ENCODE results near the gene SKIC2. TPM values are rescaled to one million over a fixed set of nuclear protein-coding genes. Genes with fewer than 3 reads are reported as not detected.
"Not testable (repeated sequence)": the region's sequence is repeated elsewhere in the genome, so short reads cannot be mapped to it uniquely, and the experiment has no call there.

Gene SKIC2
- polyA plus RNA-seq: 52.6 TPM
- long read RNA-seq, donor 1, partial matches to known transcripts: 0 of 3 reads
- long read RNA-seq, donor 1, other reads (novel, unspliced or antisense): 0 of 3 reads
- long read RNA-seq, donor 2, partial matches to known transcripts: 11 of 12 reads
- long read RNA-seq, donor 2, other reads (novel, unspliced or antisense): 0 of 12 reads
- long read RNA-seq, donor 3, partial matches to known transcripts: 9 of 9 reads
- long read RNA-seq, donor 3, other reads (novel, unspliced or antisense): 0 of 9 reads
- long read RNA-seq, donor 4, partial matches to known transcripts: 0 of 2 reads
- long read RNA-seq, donor 4, other reads (novel, unspliced or antisense): 0 of 2 reads
- long read RNA-seq, donor 5, partial matches to known transcripts: 0 of 1 reads
- long read RNA-seq, donor 5, other reads (novel, unspliced or antisense): 0 of 1 reads
- long read RNA-seq, donor 6, partial matches to known transcripts: 10 of 11 reads
- long read RNA-seq, donor 6, other reads (novel, unspliced or antisense): 0 of 11 reads
- long read RNA-seq, donor 7: 0 reads
- long read RNA-seq, donor 8, partial matches to known transcripts: 5 of 7 reads
- long read RNA-seq, donor 8, other reads (novel, unspliced or antisense): 0 of 7 reads
- long read RNA-seq, donor 9: 0 reads
- long read RNA-seq, donor 10, partial matches to known transcripts: 6 of 6 reads
- long read RNA-seq, donor 10, other reads (novel, unspliced or antisense): 0 of 6 reads
- long read RNA-seq, donor 11: 0 reads

GRCh38 chr6:31958741-31959739, at the start of gene SKIC2, which contains the start of gene NELFE:
Gene SKIC2 (plus strand): TSS chr6:31959175. CDS start chr6:31959193, 18 bp downstream.
Gene NELFE (minus strand): TSS chr6:31958971. CDS start chr6:31958446, 525 bp downstream.
- WGBS (ENCODE audit: insufficient coverage, low lambda C conversion rate): no CpG with 5 or more reads among the region's 59 CpGs
- Histone ChIP-seq H3K9me3 (ENCODE audit: control insufficient read depth, low read depth, low read length) (no peaks in the 10 kb centered on the region), H3K36me3 (ENCODE audit: control insufficient read depth, insufficient read depth, low read length) (peaks cover 67% of the 10 kb centered on the region), H3K4me3 (ENCODE audit: low read length) (peak within 1 kb of the TSS; percentile 81), H3K27ac (ENCODE audit: low read length) (peak within 1 kb of the TSS; percentile 71), H3K4me1 (ENCODE audit: control insufficient read depth, insufficient read depth, low read length) (peaks cover 8% of the 10 kb centered on the region), H3K27me3 (ENCODE audit: control insufficient read depth, insufficient read depth, low read length) (no peaks in the 10 kb centered on the region)
- DNase-seq: peak; percentile 99 to 100

DNA sequence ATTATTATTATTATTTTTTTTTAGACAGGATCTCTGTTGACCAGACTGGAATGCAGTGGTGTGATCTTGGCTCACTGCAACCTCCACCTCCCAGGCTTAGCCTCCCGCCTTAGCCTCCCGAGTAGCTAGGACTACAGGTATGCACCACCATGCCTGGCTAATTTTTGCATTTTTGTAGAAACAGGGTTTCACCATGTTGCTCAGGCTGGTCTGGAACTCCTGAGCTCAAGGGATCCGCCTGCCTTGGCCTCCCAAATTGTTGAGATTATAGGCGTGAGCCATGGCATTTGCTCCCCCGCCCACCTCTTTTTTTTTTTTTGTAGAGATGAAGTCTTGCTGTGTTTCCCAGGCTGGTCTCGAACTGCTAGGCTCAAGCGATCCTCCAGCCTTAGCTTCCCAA, 49.7 kb upstream of the SKIC2 start:
- H3K4me3 ChIP-seq (ENCODE audit: low read length); H3K4me1 ChIP-seq (ENCODE audit: control insufficient read depth, insufficient read depth, low read length); H3K27me3 ChIP-seq (ENCODE audit: control insufficient read depth, insufficient read depth, low read length); H3K27ac ChIP-seq (ENCODE audit: low read length); H3K9me3 ChIP-seq (ENCODE audit: control insufficient read depth, low read depth, low read length); H3K36me3 ChIP-seq (ENCODE audit: control insufficient read depth, insufficient read depth, low read length); DNase-seq: not testable (repeated sequence)
- no CpG with 5 or more reads among the region's 7 CpGs for WGBS (ENCODE audit: insufficient coverage, low lambda C conversion rate)

GRCh38 chr6:31911826-31912585, 47.0 kb upstream of the SKIC2 start:
- Histone ChIP-seq H3K9me3 (ENCODE audit: control insufficient read depth, low read depth, low read length) (no peaks in the 10 kb centered on the region), H3K4me1 (ENCODE audit: control insufficient read depth, insufficient read depth, low read length) (no peaks in the 10 kb centered on the region), H3K36me3 (ENCODE audit: control insufficient read depth, insufficient read depth, low read length) (no peaks in the 10 kb centered on the region), H3K4me3 (ENCODE audit: low read length) (no peak overlapping the region), H3K27me3 (ENCODE audit: control insufficient read depth, insufficient read depth, low read length) (no peaks in the 10 kb centered on the region), H3K27ac (ENCODE audit: low read length) (no peak overlapping the region)
- WGBS (ENCODE audit: insufficient coverage, low lambda C conversion rate): no CpG with 5 or more reads among the region's 11 CpGs
- DNase-seq: no peak

- no peak for DNase-seq
- no peaks in the 10 kb centered on the region for H3K4me1 ChIP-seq (ENCODE audit: control insufficient read depth, insufficient read depth, low read length)
- H3K4me3 ChIP-seq (ENCODE audit: low read length): no peak overlapping the region
- no peak overlapping the region for H3K27ac ChIP-seq (ENCODE audit: low read length)
- H3K36me3 ChIP-seq (ENCODE audit: control insufficient read depth, insufficient read depth, low read length): no peaks in the 10 kb centered on the region
- H3K9me3 ChIP-seq (ENCODE audit: control insufficient read depth, low read depth, low read length): no peaks in the 10 kb centered on the region
- no peaks in the 10 kb centered on the region for H3K27me3 ChIP-seq (ENCODE audit: control insufficient read depth, insufficient read depth, low read length)
Measured at GRCh38 chr6:31915351-31915750, 43.6 kb upstream of the SKIC2 start.

DNA sequence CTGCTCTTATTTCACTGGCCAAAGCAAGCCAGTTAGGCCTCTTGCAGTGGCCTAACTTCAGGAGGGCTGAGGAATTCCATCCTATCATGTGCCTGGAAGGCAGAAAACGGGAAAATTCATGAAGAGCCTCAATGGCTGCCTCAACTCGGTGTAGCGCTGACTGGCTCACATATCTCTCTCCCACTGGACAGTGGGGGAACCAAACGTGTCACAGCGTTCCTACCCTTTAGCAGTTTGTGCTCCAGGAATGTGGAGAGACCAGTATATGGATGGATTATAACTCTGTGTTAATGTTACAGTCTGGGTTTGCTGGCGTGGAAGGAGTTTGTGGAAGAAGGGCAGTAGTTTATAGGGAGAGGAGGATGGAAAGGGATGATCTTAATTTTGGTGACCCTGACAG, 43.2 kb upstream of the SKIC2 start:
- no peak for DNase-seq
- no peaks in the 10 kb centered on the region for H3K9me3 ChIP-seq (ENCODE audit: control insufficient read depth, low read depth, low read length)
- no peaks in the 10 kb centered on the region for H3K36me3 ChIP-seq (ENCODE audit: control insufficient read depth, insufficient read depth, low read length)
- no peaks in the 10 kb centered on the region for H3K27me3 ChIP-seq (ENCODE audit: control insufficient read depth, insufficient read depth, low read length)
- no peaks in the 10 kb centered on the region for H3K4me1 ChIP-seq (ENCODE audit: control insufficient read depth, insufficient read depth, low read length)
- no CpG with 5 or more reads among the region's 6 CpGs for WGBS (ENCODE audit: insufficient coverage, low lambda C conversion rate)
- no peak overlapping the region for H3K4me3 ChIP-seq (ENCODE audit: low read length)
- H3K27ac ChIP-seq (ENCODE audit: low read length): no peak overlapping the region

DNA sequence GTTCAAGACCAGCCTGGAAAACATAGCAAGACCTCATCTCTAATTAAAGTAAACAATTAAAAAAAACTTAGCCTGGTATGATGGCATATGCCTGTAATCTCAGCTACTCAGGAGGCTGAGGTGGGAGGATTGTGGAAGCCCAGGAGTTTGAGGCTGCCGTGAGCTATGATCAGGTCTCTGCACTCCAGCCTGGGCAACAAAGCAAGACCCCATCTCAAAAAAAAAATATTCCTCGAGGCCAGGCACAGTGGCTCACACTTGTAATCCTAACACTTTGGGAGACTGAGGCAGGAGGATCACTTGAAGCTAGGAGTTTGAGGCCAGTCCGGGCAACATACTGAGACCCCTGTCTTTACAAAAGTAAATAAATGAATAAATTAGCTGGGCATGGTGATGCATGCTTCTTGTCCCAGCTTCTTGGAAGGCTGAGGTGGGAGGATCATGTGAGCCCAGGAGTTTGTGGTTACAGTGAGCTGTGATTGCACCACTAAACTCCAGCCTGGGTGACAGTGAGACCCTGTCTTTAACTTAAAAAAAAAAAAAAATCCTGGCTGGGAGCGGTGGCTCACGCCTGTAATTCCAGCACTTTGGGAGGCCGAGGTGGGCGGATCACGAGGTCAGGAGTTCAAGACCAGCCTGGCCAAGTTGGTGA, 40.8 kb upstream of the SKIC2 start:
- Histone ChIP-seq H3K27ac (ENCODE audit: low read length) (no peak overlapping the region), H3K27me3 (ENCODE audit: control insufficient read depth, insufficient read depth, low read length) (no peaks in the 10 kb centered on the region), H3K36me3 (ENCODE audit: control insufficient read depth, insufficient read depth, low read length) (no peaks in the 10 kb centered on the region), H3K4me1 (ENCODE audit: control insufficient read depth, insufficient read depth, low read length) (no peaks in the 10 kb centered on the region), H3K4me3 (ENCODE audit: low read length) (no peak overlapping the region), H3K9me3 (ENCODE audit: control insufficient read depth, low read depth, low read length) (no peaks in the 10 kb centered on the region)
- WGBS (ENCODE audit: insufficient coverage, low lambda C conversion rate): no CpG with 5 or more reads among the region's 8 CpGs
- no peak for DNase-seq

DNA sequence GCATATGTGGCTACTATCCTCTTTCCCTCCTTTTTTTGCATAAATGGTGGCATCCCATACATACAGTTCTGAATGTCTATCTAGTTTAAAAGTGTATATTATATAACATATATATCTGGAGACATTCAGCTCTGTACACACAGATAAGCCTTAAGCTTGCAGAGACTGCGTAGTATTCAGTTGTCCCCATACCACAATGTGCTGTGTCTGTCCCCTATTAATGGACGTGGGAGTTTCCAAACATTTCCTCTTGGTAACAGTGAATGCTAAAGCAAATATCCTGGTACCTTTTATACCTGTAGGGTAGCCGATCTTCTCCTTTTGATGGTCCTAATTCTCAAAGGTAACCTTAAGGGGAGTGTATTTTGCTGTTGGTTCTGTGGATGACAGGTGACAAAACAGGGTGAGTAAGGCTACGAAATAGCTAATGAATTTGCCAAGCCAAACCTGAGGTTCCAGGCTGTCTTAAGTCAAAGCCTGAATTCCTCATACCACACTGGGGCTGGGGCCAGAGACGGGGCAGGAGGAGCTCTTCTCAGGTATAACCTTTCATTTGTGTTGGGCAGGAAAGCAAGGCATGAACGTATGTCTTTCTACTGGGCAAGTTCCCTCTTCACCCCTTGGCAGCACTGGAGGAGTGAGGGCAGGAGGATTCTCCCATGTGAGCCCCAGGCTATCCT, 39.2 kb upstream of the SKIC2 start:
- no peak overlapping the region for H3K27ac ChIP-seq (ENCODE audit: low read length)
- H3K4me3 ChIP-seq (ENCODE audit: low read length): no peak overlapping the region
- no CpG with 5 or more reads among the region's 6 CpGs for WGBS (ENCODE audit: insufficient coverage, low lambda C conversion rate)
- H3K4me1 ChIP-seq (ENCODE audit: control insufficient read depth, insufficient read depth, low read length): no peaks in the 10 kb centered on the region
- DNase-seq: no peak
- H3K36me3 ChIP-seq (ENCODE audit: control insufficient read depth, insufficient read depth, low read length): no peaks in the 10 kb centered on the region
- no peaks in the 10 kb centered on the region for H3K9me3 ChIP-seq (ENCODE audit: control insufficient read depth, low read depth, low read length)
- no peaks in the 10 kb centered on the region for H3K27me3 ChIP-seq (ENCODE audit: control insufficient read depth, insufficient read depth, low read length)

DNA sequence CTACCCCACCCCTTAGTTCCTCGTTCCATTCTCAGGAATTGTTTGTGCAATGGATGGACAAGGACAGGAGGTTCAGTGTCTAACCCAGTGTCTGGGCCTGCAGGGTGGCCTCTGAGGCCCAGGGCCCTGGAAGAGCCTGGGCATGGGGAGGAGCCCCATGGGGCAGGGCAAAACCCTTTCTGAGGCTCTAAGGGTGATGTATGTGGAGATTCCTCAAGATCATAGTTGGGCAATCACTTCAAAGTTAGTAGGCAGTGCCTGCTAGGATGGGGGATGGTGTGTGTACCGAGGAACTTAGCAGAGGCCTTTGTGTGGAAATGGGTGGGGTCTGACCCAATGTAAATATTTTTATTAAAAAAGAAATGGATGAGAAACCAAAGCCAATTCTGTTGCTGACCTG, 38.2 kb upstream of the SKIC2 start:
- DNase-seq: peak in 1 of 2 donors; percentile 27
- Histone ChIP-seq H3K27ac (ENCODE audit: low read length) (no peak overlapping the region), H3K4me3 (ENCODE audit: low read length) (no peak overlapping the region), H3K27me3 (ENCODE audit: control insufficient read depth, insufficient read depth, low read length) (no peaks in the 10 kb centered on the region), H3K9me3 (ENCODE audit: control insufficient read depth, low read depth, low read length) (no peaks in the 10 kb centered on the region), H3K4me1 (ENCODE audit: control insufficient read depth, insufficient read depth, low read length) (no peaks in the 10 kb centered on the region), H3K36me3 (ENCODE audit: control insufficient read depth, insufficient read depth, low read length) (no peaks in the 10 kb centered on the region)
- WGBS (ENCODE audit: insufficient coverage, low lambda C conversion rate): no CpG with 5 or more reads among the region's 2 CpGs

- no peaks in the 10 kb centered on the region for H3K27me3 ChIP-seq (ENCODE audit: control insufficient read depth, insufficient read depth, low read length)
- H3K27ac ChIP-seq (ENCODE audit: low read length): no peak overlapping the region
- no peaks in the 10 kb centered on the region for H3K36me3 ChIP-seq (ENCODE audit: control insufficient read depth, insufficient read depth, low read length)
- no peak overlapping the region for H3K4me3 ChIP-seq (ENCODE audit: low read length)
- WGBS (ENCODE audit: insufficient coverage, low lambda C conversion rate): no CpG with 5 or more reads among the region's 5 CpGs
- DNase-seq: no peak
- no peaks in the 10 kb centered on the region for H3K9me3 ChIP-seq (ENCODE audit: control insufficient read depth, low read depth, low read length)
- peaks cover 9% of the 10 kb centered on the region for H3K4me1 ChIP-seq (ENCODE audit: control insufficient read depth, insufficient read depth, low read length)
Measured at GRCh38 chr6:31922942-31923341, 36.0 kb upstream of the SKIC2 start.

Data from large intestine (tissue), 12 donors.